ENCODE measurements around the gene LIN54. TPM values are rescaled to one million over a fixed set of nuclear protein-coding genes. Genes with fewer than 3 reads are reported as not detected.
"Not testable (repeated sequence)": the region's sequence is repeated elsewhere in the genome, so short reads cannot be mapped to it uniquely, and the experiment has no call there.

Gene LIN54
- total and polyA plus RNA-seq, 5 donors, result 2.2 to 7.7 (median 7.3) TPM

GRCh38 chr4:82987519-82987918 lies 23.1 kb downstream of the LIN54 start:
- H3K9me3 ChIP-seq (ENCODE audit: control insufficient read depth, low read length); DNase-seq; H3K4me1 ChIP-seq (ENCODE audit: control insufficient read depth, insufficient read depth, low read length); H3K27me3 ChIP-seq (ENCODE audit: control insufficient read depth, insufficient read depth); H3K4me3 ChIP-seq (ENCODE audit: low read length); H3K27ac ChIP-seq (ENCODE audit: low read length); ATAC-seq; intact Hi-C loops (cut with DNase I): not testable (repeated sequence)

GRCh38 chr4:82984459-82984858 lies 26.2 kb downstream of the LIN54 start:
- Histone ChIP-seq H3K4me1 (ENCODE audit: control insufficient read depth, insufficient read depth, low read length) (no peaks in the 10 kb centered on the region), H3K9me3 (ENCODE audit: control insufficient read depth, low read length) (no peaks in the 10 kb centered on the region), H3K4me3 (ENCODE audit: low read length) (no peak overlapping the region), H3K27ac (ENCODE audit: low read length) (no peak overlapping the region), H3K27me3 (ENCODE audit: control insufficient read depth, insufficient read depth) (no peaks in the 10 kb centered on the region)
- intact Hi-C loops (cut with DNase I), result no loop called here
- 97% methylated on average over 4 of the region's 4 CpGs for WGBS
- DNase-seq, result no peak
- ATAC-seq, result no peak

- intact Hi-C loops (cut with DNase I), result no loop called here
Measured at GRCh38 chr4:82983444-82983843, 27.2 kb downstream of the LIN54 start.

GRCh38 chr4:82981138-82981537 lies 29.5 kb downstream of the LIN54 start:
- ATAC-seq, result no peak
- no peak for DNase-seq
- 96% methylated on average over 1 of the region's 1 CpG for WGBS

More at GRCh38 chr4:82983444-82983843, 27.2 kb downstream of the LIN54 start:
- Histone ChIP-seq H3K4me1 (ENCODE audit: control insufficient read depth, insufficient read depth, low read length) (no peaks in the 10 kb centered on the region), H3K4me3 (ENCODE audit: low read length) (no peak overlapping the region), H3K27me3 (ENCODE audit: control insufficient read depth, insufficient read depth) (no peaks in the 10 kb centered on the region), H3K27ac (ENCODE audit: low read length) (no peak overlapping the region), H3K9me3 (ENCODE audit: control insufficient read depth, low read length) (no peaks in the 10 kb centered on the region)
- ATAC-seq, result no peak
- 95% methylated on average over 3 of the region's 3 CpGs for WGBS
- DNase-seq, result no peak

GRCh38 chr4:82975792-82976191 lies 34.8 kb downstream of the LIN54 start:
- intact Hi-C loops (cut with DNase I), result no loop called here
- Histone ChIP-seq H3K27ac (ENCODE audit: low read length) (no peak overlapping the region), H3K27me3 (ENCODE audit: control insufficient read depth, insufficient read depth) (no peaks in the 10 kb centered on the region), H3K4me3 (ENCODE audit: low read length) (no peak overlapping the region), H3K4me1 (ENCODE audit: control insufficient read depth, insufficient read depth, low read length) (no peaks in the 10 kb centered on the region), H3K9me3 (ENCODE audit: control insufficient read depth, low read length) (no peaks in the 10 kb centered on the region)
- DNase-seq, result no peak
- WGBS, result 90% methylated on average over 2 of the region's 2 CpGs
- ATAC-seq, result no peak

More at GRCh38 chr4:82981138-82981537, 29.5 kb downstream of the LIN54 start:
- H3K9me3 ChIP-seq (ENCODE audit: control insufficient read depth, low read length), result no peaks in the 10 kb centered on the region
- H3K27ac ChIP-seq (ENCODE audit: low read length), result no peak overlapping the region
- H3K27me3 ChIP-seq (ENCODE audit: control insufficient read depth, insufficient read depth), result no peaks in the 10 kb centered on the region
- intact Hi-C loops (cut with DNase I), result no loop called here
- H3K4me1 ChIP-seq (ENCODE audit: control insufficient read depth, insufficient read depth, low read length), result no peaks in the 10 kb centered on the region
- no peak overlapping the region for H3K4me3 ChIP-seq (ENCODE audit: low read length)

GRCh38 chr4:82969414-82969813 lies 41.2 kb downstream of the LIN54 start:
- H3K4me1 ChIP-seq (ENCODE audit: control insufficient read depth, insufficient read depth, low read length), result no peaks in the 10 kb centered on the region
- no peak overlapping the region for H3K27ac ChIP-seq (ENCODE audit: low read length)
- H3K9me3 ChIP-seq (ENCODE audit: control insufficient read depth, low read length), result no peaks in the 10 kb centered on the region
- 95% methylated on average over 2 of the region's 2 CpGs for WGBS
- H3K4me3 ChIP-seq (ENCODE audit: low read length), result no peak overlapping the region
- ATAC-seq, result no peak
- H3K27me3 ChIP-seq (ENCODE audit: control insufficient read depth, insufficient read depth), result no peaks in the 10 kb centered on the region
- intact Hi-C loops (cut with DNase I), result no loop called here
- DNase-seq, result no peak

DNA sequence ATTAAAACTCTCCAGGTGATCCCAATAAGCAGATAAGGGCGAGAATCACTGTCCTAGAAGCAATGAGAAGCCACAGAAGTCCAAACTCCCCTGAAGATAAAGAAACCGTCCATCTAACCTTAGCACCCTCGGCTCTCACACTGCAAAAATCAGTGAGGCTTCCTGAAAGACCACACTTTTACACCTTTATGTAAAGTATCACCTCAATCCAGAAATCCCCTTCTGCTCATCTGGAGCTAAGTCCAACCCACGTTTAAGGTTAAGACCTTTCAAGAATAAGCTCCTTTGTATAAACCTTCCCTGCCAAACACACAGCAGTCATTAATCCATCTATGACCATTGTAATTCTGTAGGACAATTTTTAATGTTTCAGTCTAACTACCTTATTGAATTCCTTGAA lies 41.7 kb downstream of the LIN54 start:
- Histone ChIP-seq H3K27me3 (ENCODE audit: control insufficient read depth, insufficient read depth) (no peaks in the 10 kb centered on the region), H3K4me3 (ENCODE audit: low read length) (no peak overlapping the region)
- WGBS, result 90% methylated on average over 4 of the region's 4 CpGs

DNA sequence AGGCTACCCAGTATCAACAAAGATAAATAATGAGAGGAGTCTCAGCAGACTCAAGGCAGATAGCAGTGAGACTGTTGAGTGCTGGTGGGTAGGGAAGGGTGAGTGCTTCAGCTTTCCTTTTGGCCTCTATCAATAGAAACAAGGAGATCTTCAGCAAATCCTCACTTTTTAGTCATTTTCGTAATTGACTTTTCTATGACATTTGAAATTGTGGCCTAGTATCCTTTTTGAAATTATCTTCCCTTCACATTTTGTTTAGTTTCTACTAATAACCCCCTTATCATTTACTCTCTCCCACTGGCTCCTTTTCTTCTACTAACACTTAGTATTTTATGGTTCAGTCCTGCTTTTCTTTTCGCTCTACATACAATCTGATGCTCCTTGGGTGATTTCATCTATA lies 44.9 kb downstream of the LIN54 start:
- intact Hi-C loops (cut with DNase I), result no loop called here
- Histone ChIP-seq H3K27me3 (ENCODE audit: control insufficient read depth, insufficient read depth) (no peaks in the 10 kb centered on the region), H3K4me3 (ENCODE audit: low read length) (no peak overlapping the region), H3K9me3 (ENCODE audit: control insufficient read depth, low read length) (no peaks in the 10 kb centered on the region), H3K27ac (ENCODE audit: low read length) (no peak overlapping the region), H3K4me1 (ENCODE audit: control insufficient read depth, insufficient read depth, low read length) (no peaks in the 10 kb centered on the region)
- DNase-seq, result no peak
- 97% methylated on average over 2 of the region's 2 CpGs for WGBS
- ATAC-seq, result no peak

More for the DNA sequence above, 41.7 kb downstream of the LIN54 start:
- Histone ChIP-seq H3K9me3 (ENCODE audit: control insufficient read depth, low read length) (no peaks in the 10 kb centered on the region), H3K27ac (ENCODE audit: low read length) (no peak overlapping the region), H3K4me1 (ENCODE audit: control insufficient read depth, insufficient read depth, low read length) (no peaks in the 10 kb centered on the region)
- DNase-seq, result no peak
- intact Hi-C loops (cut with DNase I), result no loop called here
- no peak for ATAC-seq

DNA sequence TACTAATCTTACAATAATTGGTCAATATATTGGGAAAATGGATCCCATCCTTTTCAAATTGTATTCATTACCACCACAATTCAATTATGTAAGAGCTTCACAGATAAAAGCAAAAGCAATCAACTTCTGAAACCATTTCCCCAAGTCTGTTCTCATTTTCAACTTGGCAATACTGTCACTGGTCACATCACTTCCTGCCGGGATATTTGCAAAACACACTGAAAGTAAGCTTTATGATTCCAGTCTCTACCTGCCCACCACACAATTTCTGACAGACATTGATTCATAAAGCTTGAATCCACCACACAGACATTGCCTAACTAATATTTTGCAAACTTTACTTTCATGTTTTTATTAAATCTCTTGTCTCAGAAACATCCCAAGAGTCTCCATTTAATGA lies 53.6 kb downstream of the LIN54 start:
- H3K27me3 ChIP-seq (ENCODE audit: control insufficient read depth, insufficient read depth), result no peaks in the 10 kb centered on the region
- DNase-seq (no peak), ATAC-seq (no peak)
- no peaks in the 10 kb centered on the region for H3K9me3 ChIP-seq (ENCODE audit: control insufficient read depth, low read length)
- H3K4me1 ChIP-seq (ENCODE audit: control insufficient read depth, insufficient read depth, low read length), result no peaks in the 10 kb centered on the region
- H3K27ac ChIP-seq (ENCODE audit: low read length), result no peak overlapping the region
- no peak overlapping the region for H3K4me3 ChIP-seq (ENCODE audit: low read length)
- intact Hi-C loops (cut with DNase I), result no loop called here
- WGBS, result 90% methylated on average over 1 of the region's 1 CpG

DNA sequence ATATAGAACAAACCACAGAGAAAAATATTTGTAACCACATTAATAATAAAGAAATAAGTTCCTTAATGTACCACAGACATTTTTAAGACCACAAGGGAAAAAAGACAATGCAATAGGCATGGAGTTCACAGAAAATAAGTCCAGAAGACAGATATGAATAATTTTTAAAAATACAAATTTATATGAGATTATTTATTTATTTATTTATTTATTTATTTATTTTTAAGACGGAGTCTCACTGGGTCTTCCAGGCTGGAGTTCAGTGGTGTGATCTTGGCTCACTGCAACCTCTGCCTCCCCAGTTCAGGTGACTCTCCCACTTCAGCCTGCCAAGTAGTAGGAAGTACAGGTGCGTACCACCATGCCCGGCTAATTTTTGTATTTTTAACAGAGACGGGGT lies 56.4 kb downstream of the LIN54 start:
- Histone ChIP-seq H3K27me3 (ENCODE audit: control insufficient read depth, insufficient read depth) (no peaks in the 10 kb centered on the region), H3K27ac (ENCODE audit: low read length) (no peak overlapping the region), H3K9me3 (ENCODE audit: control insufficient read depth, low read length) (no peaks in the 10 kb centered on the region), H3K4me3 (ENCODE audit: low read length) (no peak overlapping the region), H3K4me1 (ENCODE audit: control insufficient read depth, insufficient read depth, low read length) (no peaks in the 10 kb centered on the region)
- intact Hi-C loops (cut with DNase I), result no loop called here
- ATAC-seq, result no peak
- 98% methylated on average over 4 of the region's 4 CpGs for WGBS
- no peak for DNase-seq

DNA sequence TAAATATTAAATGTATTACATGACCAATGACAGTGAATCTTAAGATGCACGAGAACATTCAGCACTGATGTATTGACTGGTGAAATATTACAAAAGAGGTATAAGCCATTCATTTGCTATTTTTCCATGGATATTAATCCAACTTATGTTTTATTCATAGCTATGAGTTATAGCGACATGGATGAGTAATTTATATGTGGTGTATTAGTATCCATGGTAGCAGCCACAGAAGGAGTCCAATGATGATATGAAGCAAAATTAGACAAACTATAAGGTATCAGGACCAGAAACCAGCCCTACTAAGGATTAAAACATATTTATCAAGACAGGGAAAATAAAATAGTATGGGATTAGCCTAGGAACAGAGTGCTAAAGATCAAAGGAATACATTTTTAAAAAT lies 59.4 kb downstream of the LIN54 start:
- intact Hi-C loops (cut with DNase I), result no loop called here
- H3K27ac ChIP-seq (ENCODE audit: low read length), result no peak overlapping the region
- WGBS, result over 99% methylated on average over 2 of the region's 2 CpGs
- H3K4me3 ChIP-seq (ENCODE audit: low read length), result no peak overlapping the region
- DNase-seq, result no peak
- no peaks in the 10 kb centered on the region for H3K27me3 ChIP-seq (ENCODE audit: control insufficient read depth, insufficient read depth)
- H3K9me3 ChIP-seq (ENCODE audit: control insufficient read depth, low read length), result no peaks in the 10 kb centered on the region
- H3K4me1 ChIP-seq (ENCODE audit: control insufficient read depth, insufficient read depth, low read length), result no peaks in the 10 kb centered on the region
- ATAC-seq, result no peak

DNA sequence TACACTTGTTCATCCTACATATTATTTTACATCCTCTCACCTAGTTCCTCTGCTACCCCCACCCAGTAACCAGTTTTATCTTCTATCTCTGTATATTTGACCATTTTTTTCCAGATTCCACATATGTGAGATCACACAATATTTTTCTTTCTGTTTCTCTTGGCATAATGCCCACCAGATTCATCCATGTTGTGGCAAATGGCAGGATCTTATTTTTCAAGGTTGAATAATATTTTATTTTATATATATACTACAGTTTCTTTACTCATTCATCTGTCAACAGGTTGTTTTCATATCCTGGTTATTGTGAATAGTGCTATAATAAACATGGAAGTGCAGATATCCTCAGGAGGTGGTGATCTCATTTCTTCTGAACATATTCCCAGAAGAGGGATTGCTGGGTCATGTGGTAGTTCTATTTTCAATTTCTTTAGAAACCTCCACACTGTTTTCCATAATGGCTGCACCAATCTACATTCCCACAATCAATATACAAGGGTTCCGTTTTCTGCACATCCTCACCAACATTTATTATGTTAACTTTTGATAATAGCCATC lies 61.9 kb downstream of the LIN54 start:
- intact Hi-C loops (cut with DNase I), result no loop called here
- no peak for DNase-seq
- WGBS, result 93% methylated on average over 1 of the region's 1 CpG
- no peaks in the 10 kb centered on the region for H3K27me3 ChIP-seq (ENCODE audit: control insufficient read depth, insufficient read depth)
- no peaks in the 10 kb centered on the region for H3K9me3 ChIP-seq (ENCODE audit: control insufficient read depth, low read length)
- no peak overlapping the region for H3K4me3 ChIP-seq (ENCODE audit: low read length)
- H3K4me1 ChIP-seq (ENCODE audit: control insufficient read depth, insufficient read depth, low read length), result no peaks in the 10 kb centered on the region
- ATAC-seq, result no peak
- H3K27ac ChIP-seq (ENCODE audit: low read length), result no peak overlapping the region

Measured in right cardiac atrium (tissue), 5 donors.